Mesothelial cell of epicardium (in vitro differentiated cells): ENCODE measurements around the gene DISP3. TPM values are rescaled to one million over a fixed set of nuclear protein-coding genes. Genes with fewer than 3 reads are reported as not detected.

Source experiments
- DNase-seq, 2 experiments: peaks; one replicate each; pipeline ENCODE4 v3.0.0; 2021; ENCODE audit warnings: low spot score in 2 of 2; ENCODE audit not compliant: unreplicated experiment in 2 of 2
- H3K27ac Mint-ChIP-seq: 2 replicates; pipeline ENCODE4 v1.8.0; 2021; ENCODE audit warnings: mixed read lengths
- H3K27me3 Mint-ChIP-seq: 2 replicates; pipeline ENCODE4 v1.8.0; 2021; ENCODE audit warnings: low read depth, mixed read lengths
- H3K36me3 Mint-ChIP-seq: 2 replicates; pipeline ENCODE4 v1.8.0; 2021; ENCODE audit warnings: mixed read lengths
- H3K4me1 Mint-ChIP-seq: 2 replicates; pipeline ENCODE4 v1.8.0; 2021; ENCODE audit warnings: mixed read lengths
- H3K4me3 Mint-ChIP-seq: 2 replicates; pipeline ENCODE4 v1.8.0; 2021; ENCODE audit warnings: mild to moderate bottlenecking, moderate library complexity, mixed read lengths
- H3K9me3 Mint-ChIP-seq: 2 replicates; pipeline ENCODE4 v1.8.0; 2021; ENCODE audit warnings: mixed read lengths
- total RNA-seq: library from RNA; stranded (reverse); gene quantifications from 3 replicates; pipeline ENCODE4 v1.2.1, GENCODE V29; 2021
- TF ChIP-seq, protein P1 (sequence below): fragments of 200-600 bp; sonication (generic); IDR thresholded peaks from one replicate; pipeline ENCODE4 v1.5.0; 2021; ENCODE audit warnings: antibody characterized with exemption; ENCODE audit not compliant: unreplicated experiment

DISP3 gene
- total RNA-seq, 1 donor from 2014 or later = 2.2 TPM

DNA sequence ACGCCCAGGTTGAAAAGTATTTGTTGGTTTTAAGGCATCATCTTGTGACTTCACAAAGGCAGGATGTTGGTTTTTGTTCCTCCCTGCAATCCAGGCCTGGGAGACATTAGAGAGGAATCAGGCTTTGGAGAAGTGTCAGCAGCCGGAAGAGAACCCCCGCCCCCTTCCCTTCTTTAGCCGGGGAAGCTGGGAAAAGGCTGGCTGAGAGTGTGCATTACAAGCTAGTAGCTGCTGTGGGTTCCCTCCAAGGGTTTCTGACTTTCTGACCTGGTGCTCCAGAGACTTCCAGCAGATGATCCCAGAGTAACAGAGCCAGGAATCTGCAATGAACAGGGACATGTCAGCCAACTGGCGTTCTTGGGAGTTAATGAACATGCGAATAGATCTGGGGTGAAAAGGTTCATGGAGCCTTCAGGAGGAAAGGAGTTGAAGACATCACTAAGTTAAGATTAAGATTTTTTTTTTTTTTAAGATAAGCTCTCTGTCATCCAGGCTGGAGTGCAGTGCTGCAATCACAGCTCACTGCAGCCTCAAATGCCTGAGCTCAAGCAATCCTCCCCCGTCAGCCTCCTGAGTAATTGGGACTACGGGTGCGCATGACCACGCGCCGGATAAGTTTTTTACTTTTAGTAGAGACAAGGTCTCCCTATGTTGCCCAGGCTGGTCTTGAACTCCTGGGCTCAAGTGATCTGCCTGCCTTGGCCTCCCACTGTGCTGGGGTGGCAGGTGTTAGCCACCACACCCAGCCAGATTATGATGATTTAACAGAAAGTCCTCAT lies 7.5 kb downstream of the DISP3 start:
- H3K4me1 Mint-ChIP-seq = no peaks in the 10 kb centered on the region
- no peak overlapping the region for H3K4me3 Mint-ChIP-seq
- peaks cover 78% of the 10 kb centered on the region for H3K27me3 Mint-ChIP-seq
- no peak overlapping the region for H3K27ac Mint-ChIP-seq
- no peak for DNase-seq
- TF ChIP-seq, protein P1, sequence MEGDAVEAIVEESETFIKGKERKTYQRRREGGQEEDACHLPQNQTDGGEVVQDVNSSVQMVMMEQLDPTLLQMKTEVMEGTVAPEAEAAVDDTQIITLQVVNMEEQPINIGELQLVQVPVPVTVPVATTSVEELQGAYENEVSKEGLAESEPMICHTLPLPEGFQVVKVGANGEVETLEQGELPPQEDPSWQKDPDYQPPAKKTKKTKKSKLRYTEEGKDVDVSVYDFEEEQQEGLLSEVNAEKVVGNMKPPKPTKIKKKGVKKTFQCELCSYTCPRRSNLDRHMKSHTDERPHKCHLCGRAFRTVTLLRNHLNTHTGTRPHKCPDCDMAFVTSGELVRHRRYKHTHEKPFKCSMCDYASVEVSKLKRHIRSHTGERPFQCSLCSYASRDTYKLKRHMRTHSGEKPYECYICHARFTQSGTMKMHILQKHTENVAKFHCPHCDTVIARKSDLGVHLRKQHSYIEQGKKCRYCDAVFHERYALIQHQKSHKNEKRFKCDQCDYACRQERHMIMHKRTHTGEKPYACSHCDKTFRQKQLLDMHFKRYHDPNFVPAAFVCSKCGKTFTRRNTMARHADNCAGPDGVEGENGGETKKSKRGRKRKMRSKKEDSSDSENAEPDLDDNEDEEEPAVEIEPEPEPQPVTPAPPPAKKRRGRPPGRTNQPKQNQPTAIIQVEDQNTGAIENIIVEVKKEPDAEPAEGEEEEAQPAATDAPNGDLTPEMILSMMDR = no peak
- no peaks in the 10 kb centered on the region for H3K9me3 Mint-ChIP-seq
- no peaks in the 10 kb centered on the region for H3K36me3 Mint-ChIP-seq

DNA sequence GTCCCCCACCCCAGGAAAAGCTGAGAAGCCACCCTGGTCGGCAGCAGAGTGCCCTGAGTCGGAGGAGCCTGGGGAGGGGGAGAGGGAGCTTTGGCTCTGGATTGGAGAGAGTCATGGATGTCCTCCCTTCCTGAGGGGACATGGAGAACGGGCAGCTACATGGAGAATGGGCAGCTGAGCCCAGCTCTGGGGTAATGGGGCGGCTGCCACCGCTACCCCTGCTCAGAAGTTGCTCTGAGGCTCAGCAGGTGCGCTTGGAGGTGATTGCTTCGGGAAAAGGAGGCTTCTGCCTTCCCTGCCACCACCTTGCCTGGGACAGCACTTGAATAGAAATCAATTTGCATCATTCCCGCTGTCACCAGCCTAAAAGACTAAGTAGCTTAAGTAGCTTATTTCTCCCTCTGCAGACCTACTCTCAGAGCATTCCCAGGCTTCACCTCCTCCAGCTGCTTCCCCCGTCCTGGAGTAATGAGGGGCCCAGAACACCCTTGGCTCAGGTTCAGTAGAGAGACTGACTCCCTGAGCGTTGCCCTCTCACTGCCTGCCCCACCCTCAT lies 8.3 kb downstream of the DISP3 start:
- Mint-ChIP-seq H3K4me1 (no peaks in the 10 kb centered on the region), H3K4me3 (no peak overlapping the region), H3K27me3 (peaks cover 69% of the 10 kb centered on the region), H3K27ac (no peak overlapping the region), H3K9me3 (no peaks in the 10 kb centered on the region), H3K36me3 (no peaks in the 10 kb centered on the region)
- TF ChIP-seq, protein P1 = no peak
- DNase-seq = no peak

DNA sequence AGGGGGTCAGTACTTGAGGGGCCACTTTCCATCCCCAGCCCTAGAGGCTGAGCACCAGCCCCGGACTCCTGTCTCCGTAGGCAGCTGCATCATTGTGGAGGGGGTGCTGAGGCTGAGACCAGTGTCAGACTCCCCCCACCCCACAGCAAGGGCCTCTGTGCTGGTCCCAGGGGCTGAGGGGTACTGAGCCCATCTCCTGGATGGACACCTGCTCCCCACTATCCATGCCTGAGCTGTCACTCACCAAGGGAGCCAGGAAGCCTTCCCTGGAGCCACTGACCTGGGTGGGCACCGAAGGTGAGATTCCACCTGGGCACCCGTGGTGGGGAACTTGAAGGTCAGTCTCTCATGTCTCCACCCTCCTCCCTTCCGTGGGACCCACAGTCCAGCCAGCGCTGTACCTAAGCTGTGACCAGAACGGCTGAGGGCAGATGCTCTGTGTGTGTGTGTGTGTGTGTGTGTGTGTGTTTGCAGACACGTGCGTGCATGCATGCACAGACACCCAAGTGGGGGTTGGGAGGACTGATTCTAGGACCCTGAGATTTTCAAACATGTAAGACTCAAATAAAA lies 9.3 kb downstream of the DISP3 start:
- DNase-seq = no peak
- no peak overlapping the region for H3K27ac Mint-ChIP-seq
- H3K36me3 Mint-ChIP-seq = no peaks in the 10 kb centered on the region
- no peak overlapping the region for H3K4me3 Mint-ChIP-seq
- no peaks in the 10 kb centered on the region for H3K4me1 Mint-ChIP-seq
- peaks cover 63% of the 10 kb centered on the region for H3K27me3 Mint-ChIP-seq
- TF ChIP-seq, protein P1 = no peak
- H3K9me3 Mint-ChIP-seq = no peaks in the 10 kb centered on the region

DNA sequence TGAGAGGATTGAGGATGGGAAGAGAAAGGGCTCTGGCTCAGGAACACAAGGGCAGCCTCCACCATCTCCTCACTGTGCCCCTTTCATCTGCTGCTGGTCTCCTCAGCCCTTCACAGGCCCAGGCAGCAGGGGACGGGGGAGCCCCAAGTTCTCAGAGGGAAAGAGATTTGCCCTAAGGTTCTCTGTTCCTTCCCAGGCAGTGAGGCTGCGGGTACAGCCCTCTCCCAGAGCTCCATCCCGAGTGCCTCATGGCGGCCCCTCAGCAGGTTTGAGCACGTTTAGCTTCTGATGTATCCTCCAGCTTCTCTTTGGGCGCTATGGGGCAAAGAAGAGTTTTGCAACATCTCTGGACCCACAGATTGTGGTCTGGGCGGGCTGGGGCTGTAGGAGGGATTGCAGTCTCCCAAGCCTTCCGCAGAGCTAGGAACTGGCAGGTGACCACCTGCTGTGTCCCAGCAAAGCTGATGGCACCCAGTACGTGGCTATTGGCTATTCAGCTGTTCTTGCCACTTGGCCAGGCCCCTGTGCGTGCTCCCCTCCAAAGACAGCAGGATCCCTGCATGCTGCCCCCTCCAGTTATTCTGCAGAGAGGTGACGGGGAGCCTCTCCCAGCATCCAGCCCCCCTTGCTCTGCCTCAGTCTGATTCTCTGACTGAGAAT lies 10.1 kb downstream of the DISP3 start:
- no peak overlapping the region for H3K27ac Mint-ChIP-seq
- H3K9me3 Mint-ChIP-seq = no peaks in the 10 kb centered on the region

DNA sequence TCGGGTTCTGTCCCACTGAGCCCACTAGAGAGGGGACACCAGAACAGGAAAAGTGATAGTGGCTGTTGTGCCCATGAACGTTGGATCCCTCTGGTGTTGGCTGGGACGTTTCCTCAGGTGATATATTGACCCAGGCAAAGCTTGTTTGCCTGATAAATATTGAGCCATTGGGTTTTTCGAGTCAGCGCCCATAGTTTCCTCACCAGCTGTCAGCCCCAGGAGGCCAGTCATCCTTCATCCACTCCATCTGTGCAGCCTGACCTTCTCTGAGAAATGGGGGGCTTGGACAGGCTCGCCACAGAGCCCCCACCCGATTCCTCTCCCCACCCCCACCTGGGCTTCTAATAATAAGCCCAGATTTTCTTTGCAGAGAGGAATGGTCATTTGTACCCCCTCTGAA lies 13.3 kb downstream of the DISP3 start:
- Mint-ChIP-seq H3K27ac (no peak overlapping the region), H3K9me3 (no peaks in the 10 kb centered on the region), H3K36me3 (no peaks in the 10 kb centered on the region), H3K4me3 (no peak overlapping the region), H3K4me1 (no peaks in the 10 kb centered on the region), H3K27me3 (peaks cover 32% of the 10 kb centered on the region)
- TF ChIP-seq, protein P1 = no peak
- DNase-seq = no peak

More for the DNA sequence above, 10.1 kb downstream of the DISP3 start:
- TF ChIP-seq, protein P1 = no peak
- H3K36me3 Mint-ChIP-seq = no peaks in the 10 kb centered on the region
- no peak overlapping the region for H3K4me3 Mint-ChIP-seq
- no peak for DNase-seq
- H3K4me1 Mint-ChIP-seq = no peaks in the 10 kb centered on the region
- H3K27me3 Mint-ChIP-seq = peaks cover 57% of the 10 kb centered on the region
